Liver (tissue), 9 donors: Measurements from ENCODE around the gene SYNGR3. TPM values are rescaled to one million over a fixed set of nuclear protein-coding genes. Genes with fewer than 3 reads are reported as not detected.

Experiments used
- DNase-seq: peaks from one replicate; pipeline ENCODE4 v3.0.0-alpha.2; 2017; ENCODE audit warnings: low spot score
- H3K27ac ChIP-seq, 2 donors: one replicate each; pipeline ENCODE4 v1.7.0; 2013; ENCODE audit warnings: inconsistent platforms in 2 of 2, low read length in 2 of 2, control low read depth in 1 of 2, low read depth in 1 of 2, mild to moderate bottlenecking in 1 of 2
- H3K27me3 ChIP-seq, 4 donors: one replicate each; pipeline versions ENCODE4 v1.6.1 to v1.7.0; 2013; ENCODE audit warnings: low read length in 3 of 4, inconsistent platforms in 1 of 4, mild to moderate bottlenecking in 1 of 4, moderate library complexity in 1 of 4; ENCODE audit not compliant: control insufficient read depth in 4 of 4, insufficient read depth in 4 of 4
- H3K36me3 ChIP-seq, 4 donors: one replicate each; pipeline versions ENCODE4 v1.6.1 to v1.7.0; 2013; ENCODE audit warnings: low read length in 3 of 4, mild to moderate bottlenecking in 3 of 4, low read depth in 1 of 4, moderate library complexity in 1 of 4; ENCODE audit not compliant: control insufficient read depth in 4 of 4, insufficient read depth in 3 of 4
- H3K4me1 ChIP-seq, 4 donors: one replicate each; pipeline versions ENCODE4 v1.6.1 to v1.7.0; 2013; ENCODE audit warnings: low read length in 3 of 4, mild to moderate bottlenecking in 3 of 4, moderate library complexity in 1 of 4; ENCODE audit not compliant: control insufficient read depth in 4 of 4, insufficient read depth in 4 of 4
- H3K4me3 ChIP-seq, 3 donors: one replicate each; pipeline versions ENCODE4 v1.6.1 to v1.7.0; 2013; ENCODE audit warnings: low read length in 3 of 3, control low read depth in 1 of 3, low read depth in 1 of 3, mild to moderate bottlenecking in 1 of 3
- H3K9ac ChIP-seq, 2 donors: one replicate each; pipeline ENCODE4 v1.7.0; 2013; ENCODE audit warnings: low read length in 2 of 2, mild to moderate bottlenecking in 2 of 2, moderate library complexity in 2 of 2, control low read depth in 1 of 2, low read depth in 1 of 2
- H3K9me3 ChIP-seq, 4 donors: one replicate each; pipeline versions ENCODE4 v1.6.1 to v1.7.0; 2013; ENCODE audit warnings: low read length in 3 of 4; ENCODE audit not compliant: control insufficient read depth in 4 of 4
- EGR1 ChIP-seq, 2 donors: IDR thresholded peaks; 2 replicates each; pipeline ENCODE4 v1.6.1; 2016 to 2018; ENCODE audit warnings: antibody characterized with exemption in 2 of 2, low read depth in 2 of 2
- FOXA1 ChIP-seq: IDR thresholded peaks from 2 replicates; pipeline ENCODE4 v1.6.1; 2016; ENCODE audit warnings: antibody characterized with exemption
- FOXA2 ChIP-seq: IDR thresholded peaks from 2 replicates; pipeline ENCODE4 v1.6.1; 2016; ENCODE audit warnings: antibody characterized with exemption
- GABPA ChIP-seq, 2 donors: IDR thresholded peaks in 1 of 2; conservative IDR thresholded peaks in 1 of 2; 2 replicates each; pipeline ENCODE4 v1.6.1; 2016; ENCODE audit warnings: antibody characterized with exemption in 2 of 2, mild to moderate bottlenecking in 1 of 2, moderate library complexity in 1 of 2
- HNF4A ChIP-seq, 2 donors: conservative IDR thresholded peaks; 2 replicates each; pipeline ENCODE4 v1.6.1; 2016; ENCODE audit warnings: antibody characterized with exemption in 2 of 2, mild to moderate bottlenecking in 2 of 2
- HNF4G ChIP-seq: IDR thresholded peaks from 2 replicates; pipeline ENCODE4 v1.6.1; 2016; ENCODE audit warnings: antibody characterized with exemption
- JUND ChIP-seq, 2 donors: IDR thresholded peaks; 2 replicates each; pipeline ENCODE4 v1.6.1; 2016; ENCODE audit warnings: antibody characterized with exemption in 2 of 2
- NR2F2 ChIP-seq: IDR thresholded peaks from 2 replicates; pipeline ENCODE4 v1.6.1; 2016; ENCODE audit warnings: antibody characterized with exemption
- RAD21 ChIP-seq, 2 donors: IDR thresholded peaks; 2 replicates each; pipeline ENCODE4 v1.6.1; 2016; ENCODE audit warnings: antibody characterized with exemption in 2 of 2, mild to moderate bottlenecking in 2 of 2
- RXRA ChIP-seq, 2 donors: IDR thresholded peaks; 2 replicates each; pipeline ENCODE4 v1.6.1; 2017 to 2018; ENCODE audit warnings: antibody characterized with exemption in 2 of 2, mild to moderate bottlenecking in 1 of 2
- SP1 ChIP-seq: IDR thresholded peaks from 2 replicates; pipeline ENCODE4 v1.6.1; 2018; ENCODE audit warnings: antibody characterized with exemption, mild to moderate bottlenecking
- TAF1 ChIP-seq: conservative IDR thresholded peaks from 2 replicates; pipeline ENCODE4 v1.6.1; 2016; ENCODE audit warnings: antibody characterized with exemption, mild to moderate bottlenecking
- YY1 ChIP-seq: IDR thresholded peaks from 2 replicates; pipeline ENCODE4 v1.6.1; 2016; ENCODE audit warnings: antibody characterized with exemption, mild to moderate bottlenecking
- WGBS: extraction: QIAGEN DNeasy Blood & Tissue Kit; methylation state at CpG from one replicate; pipeline ENCODE4 v1.1.7; 2013; 5-methylcytosine and 5-hydroxymethylcytosine counted together
- polyA plus RNA-seq, 2 donors: library from polyadenylated mRNA; stranded (reverse) in 1 of 2; unstranded in 1 of 2; fragments of 200-250 nt in 1 of 2; fragments of >200 nt in 1 of 2; fragmentation: Nextera tagmentation in 1 of 2; extraction: Ambion mirVana in 1 of 2; gene quantifications; one replicate each; pipeline versions ENCODE4 v1.2.1 to v1.2.3, GENCODE V29; 2013 to 2015
- total RNA-seq, 2 donors: library from RNA; depleted of rRNA; stranded (reverse); fragments of >200 nt; gene quantifications; one replicate each; pipeline ENCODE4 v1.2.3, GENCODE V29; 2014
- TF ChIP-seq, protein P1 (sequence below): IDR thresholded peaks from 2 replicates; pipeline ENCODE4 v1.6.1; 2016; ENCODE audit warnings: antibody characterized with exemption
- TF ChIP-seq, protein P2 (sequence below): fragments of 150-350 bp; IDR thresholded peaks from 2 replicates; pipeline ENCODE4 v1.5.1; 2017; ENCODE audit warnings: improper control_type of control experiment, low read depth, low read length; ENCODE audit not compliant: missing input control
- TF ChIP-seq, protein P3 (sequence below): IDR thresholded peaks from 2 replicates; pipeline ENCODE4 v1.6.1; 2016; ENCODE audit warnings: antibody characterized with exemption
- donor health status: healthy.
- donor health status: healthy.
- donor health status: healthy.
- donor health status: healthy.
- donor health status: healthy.

Gene SYNGR3
- total and polyA plus RNA-seq, 4 donors: 0.09 to 0.47 (median 0.17) TPM; not detected in 1

DNA sequence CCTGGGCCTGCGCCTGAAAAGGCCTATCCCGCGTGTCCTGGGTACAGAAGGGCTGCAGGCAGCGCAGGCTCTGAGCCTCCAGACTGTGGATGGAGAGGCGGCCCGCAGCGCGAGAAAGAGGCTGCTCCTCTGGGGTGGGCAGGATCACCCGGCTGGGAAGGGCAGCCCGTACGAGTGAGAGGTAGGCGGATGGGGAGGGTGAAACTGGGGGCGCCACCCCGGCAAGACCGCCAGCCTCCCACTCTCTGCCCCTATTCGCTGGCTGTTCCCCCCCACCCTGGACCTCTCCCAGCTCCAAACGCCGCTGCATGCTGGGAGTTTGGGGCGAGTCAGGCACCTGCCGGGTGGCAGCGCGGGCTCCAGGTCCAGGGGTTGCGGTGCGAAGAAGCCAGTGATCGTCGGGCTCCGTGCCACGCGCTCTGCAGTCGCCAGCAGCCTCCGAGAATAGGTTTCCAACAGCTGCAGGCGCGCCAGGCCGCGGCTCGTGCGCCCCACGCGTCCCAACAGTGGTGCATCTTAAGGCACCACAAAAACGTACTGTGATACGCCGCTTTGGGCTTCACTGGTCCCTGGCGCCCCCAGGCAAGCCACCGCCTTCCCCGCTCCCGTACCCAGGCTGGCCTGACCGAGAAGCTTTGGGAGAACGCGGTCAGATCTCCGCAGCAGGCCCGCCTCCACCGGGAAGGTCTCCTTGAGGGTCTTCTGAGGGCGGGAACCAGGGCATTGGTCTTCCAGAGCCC is 9.6 kb upstream of the SYNGR3 start:
- H3K27me3 ChIP-seq: no peaks in the 10 kb centered on the region
- no peak overlapping the region for H3K4me3 ChIP-seq
- TF ChIP-seq HNF4G (no peak), SP1 (no peak), GABPA (IDR thresholded peaks at IDR 0.05 in 1 of 2, conservative IDR thresholded peaks at IDR 0.05 in 1 of 2) (no peak), RXRA (IDR thresholded peaks at IDR 0.05) (no peak), TAF1 (no peak), EGR1 (IDR thresholded peaks at IDR 0.05; ENCODE audit: low read depth in 2 of 2) (no peak), JUND (IDR thresholded peaks at IDR 0.05) (no peak), NR2F2 (no peak), FOXA2 (no peak), YY1 (no peak)
- TF ChIP-seq, protein P1, sequence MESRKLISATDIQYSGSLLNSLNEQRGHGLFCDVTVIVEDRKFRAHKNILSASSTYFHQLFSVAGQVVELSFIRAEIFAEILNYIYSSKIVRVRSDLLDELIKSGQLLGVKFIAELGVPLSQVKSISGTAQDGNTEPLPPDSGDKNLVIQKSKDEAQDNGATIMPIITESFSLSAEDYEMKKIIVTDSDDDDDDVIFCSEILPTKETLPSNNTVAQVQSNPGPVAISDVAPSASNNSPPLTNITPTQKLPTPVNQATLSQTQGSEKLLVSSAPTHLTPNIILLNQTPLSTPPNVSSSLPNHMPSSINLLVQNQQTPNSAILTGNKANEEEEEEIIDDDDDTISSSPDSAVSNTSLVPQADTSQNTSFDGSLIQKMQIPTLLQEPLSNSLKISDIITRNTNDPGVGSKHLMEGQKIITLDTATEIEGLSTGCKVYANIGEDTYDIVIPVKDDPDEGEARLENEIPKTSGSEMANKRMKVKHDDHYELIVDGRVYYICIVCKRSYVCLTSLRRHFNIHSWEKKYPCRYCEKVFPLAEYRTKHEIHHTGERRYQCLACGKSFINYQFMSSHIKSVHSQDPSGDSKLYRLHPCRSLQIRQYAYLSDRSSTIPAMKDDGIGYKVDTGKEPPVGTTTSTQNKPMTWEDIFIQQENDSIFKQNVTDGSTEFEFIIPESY: no peak
- TF ChIP-seq, protein P2, sequence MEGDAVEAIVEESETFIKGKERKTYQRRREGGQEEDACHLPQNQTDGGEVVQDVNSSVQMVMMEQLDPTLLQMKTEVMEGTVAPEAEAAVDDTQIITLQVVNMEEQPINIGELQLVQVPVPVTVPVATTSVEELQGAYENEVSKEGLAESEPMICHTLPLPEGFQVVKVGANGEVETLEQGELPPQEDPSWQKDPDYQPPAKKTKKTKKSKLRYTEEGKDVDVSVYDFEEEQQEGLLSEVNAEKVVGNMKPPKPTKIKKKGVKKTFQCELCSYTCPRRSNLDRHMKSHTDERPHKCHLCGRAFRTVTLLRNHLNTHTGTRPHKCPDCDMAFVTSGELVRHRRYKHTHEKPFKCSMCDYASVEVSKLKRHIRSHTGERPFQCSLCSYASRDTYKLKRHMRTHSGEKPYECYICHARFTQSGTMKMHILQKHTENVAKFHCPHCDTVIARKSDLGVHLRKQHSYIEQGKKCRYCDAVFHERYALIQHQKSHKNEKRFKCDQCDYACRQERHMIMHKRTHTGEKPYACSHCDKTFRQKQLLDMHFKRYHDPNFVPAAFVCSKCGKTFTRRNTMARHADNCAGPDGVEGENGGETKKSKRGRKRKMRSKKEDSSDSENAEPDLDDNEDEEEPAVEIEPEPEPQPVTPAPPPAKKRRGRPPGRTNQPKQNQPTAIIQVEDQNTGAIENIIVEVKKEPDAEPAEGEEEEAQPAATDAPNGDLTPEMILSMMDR: no peak
- peaks cover 5 to 27% (median 13%) of the 10 kb centered on the region in 4 donors for H3K4me1 ChIP-seq
- no peak overlapping the region for H3K9ac ChIP-seq
- WGBS: 13% methylated on average over 53 of the region's 53 CpGs
- DNase-seq: no peak
- H3K36me3 ChIP-seq: peaks cover 8 to 31% (median 12%) of the 10 kb centered on the region in 4 donors
- H3K9me3 ChIP-seq: no peaks in the 10 kb centered on the region
- H3K27ac ChIP-seq: no peak overlapping the region

DNA sequence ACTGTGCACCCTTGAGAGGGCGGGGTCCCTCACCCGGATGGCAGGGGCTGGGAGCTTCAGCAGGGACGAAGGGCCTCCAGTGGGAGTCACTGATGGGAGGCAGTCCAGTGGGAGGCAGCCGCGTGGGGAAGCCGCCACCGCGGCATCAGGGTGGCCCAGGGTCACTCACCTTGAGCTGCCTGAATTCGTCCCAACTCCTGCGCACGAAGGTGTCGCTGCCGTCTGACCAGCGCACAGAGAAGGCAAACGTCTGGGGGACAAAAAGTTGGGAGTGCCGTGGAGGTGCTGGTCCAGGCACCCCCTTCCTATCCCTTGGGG is 9.0 kb upstream of the SYNGR3 start:
- Histone ChIP-seq H3K36me3 (peaks cover 4 to 30% (median 10%) of the 10 kb centered on the region in 4 donors), H3K27ac (no peak overlapping the region), H3K27me3 (no peaks in the 10 kb centered on the region), H3K4me3 (no peak overlapping the region), H3K9me3 (no peaks in the 10 kb centered on the region), H3K4me1 (peaks cover 5 to 31% (median 17%) of the 10 kb centered on the region in 4 donors), H3K9ac (no peak overlapping the region)
- TF ChIP-seq RAD21 (IDR thresholded peaks at IDR 0.05) (no peak), RXRA (IDR thresholded peaks at IDR 0.05) (no peak), HNF4A (conservative IDR thresholded peaks at IDR 0.05) (no peak), SP1 (no peak), FOXA1 (no peak)
- TF ChIP-seq, protein P3, sequence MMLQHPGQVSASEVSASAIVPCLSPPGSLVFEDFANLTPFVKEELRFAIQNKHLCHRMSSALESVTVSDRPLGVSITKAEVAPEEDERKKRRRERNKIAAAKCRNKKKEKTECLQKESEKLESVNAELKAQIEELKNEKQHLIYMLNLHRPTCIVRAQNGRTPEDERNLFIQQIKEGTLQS: no peak
- DNase-seq: no peak
- WGBS: 20% methylated on average over 16 of the region's 16 CpGs
